Neural cell (in vitro differentiated cells): ENCODE measurements around the gene RPL12. TPM values are rescaled to one million over a fixed set of nuclear protein-coding genes. Genes with fewer than 3 reads are reported as not detected.

Source experiments
- H2AFZ ChIP-seq: fragments of 200-600, 300-800 bp; sonication (generic), shearing (Covaris generic); 2 replicates; pipeline ENCODE4 v1.6.0; 2014; ENCODE audit warnings: low read depth, mild to moderate bottlenecking, antibody characterized with exemption, low read length, moderate library complexity
- H3F3A ChIP-seq: fragments of 200-600 bp; shearing (Covaris generic); 2 replicates; pipeline ENCODE4 v1.6.1; 2016; ENCODE audit warnings: mild to moderate bottlenecking, moderate library complexity, mixed read lengths, antibody characterized with exemption, low read length; ENCODE audit not compliant: insufficient read depth, poor library complexity, severe bottlenecking
- H3K27ac ChIP-seq: fragments of 200-600, 300-800 bp; sonication (generic), shearing (Covaris generic); 2 replicates; pipeline ENCODE4 v1.5.1; 2014; ENCODE audit warnings: mild to moderate bottlenecking, low read length, moderate library complexity
- H3K27me3 ChIP-seq: fragments of 300-800, 200-600 bp; sonication (generic), shearing (Covaris generic); 2 replicates; pipeline ENCODE4 v1.6.0; 2014; ENCODE audit warnings: mild to moderate bottlenecking, low read depth, low read length, moderate library complexity; ENCODE audit not compliant: insufficient read depth
- H3K36me3 ChIP-seq: fragments of 300-800, 200-600 bp; sonication (generic), shearing (Covaris generic); 2 replicates; pipeline ENCODE4 v1.5.1; 2014; ENCODE audit warnings: mild to moderate bottlenecking, antibody characterized with exemption, low read length, moderate library complexity; ENCODE audit not compliant: insufficient read depth
- H3K4me2 ChIP-seq: fragments of 300-800, 200-600 bp; sonication (generic), shearing (Covaris generic); 2 replicates; pipeline ENCODE4 v1.6.0; 2014; ENCODE audit warnings: mild to moderate bottlenecking, low read length
- H3K4me3 ChIP-seq: fragments of 300-800, 200-600 bp; sonication (generic), shearing (Covaris generic); 2 replicates; pipeline ENCODE4 v1.5.1; 2014; ENCODE audit warnings: mild to moderate bottlenecking, low read length, moderate library complexity
- H3K79me2 ChIP-seq: fragments of 200-600 bp; shearing (Covaris generic); replicated peaks from 2 replicates; pipeline ENCODE4 v1.6.0; 2014; ENCODE audit warnings: mild to moderate bottlenecking, low read length, moderate library complexity; ENCODE audit not compliant: insufficient read depth
- H3K9ac ChIP-seq: fragments of 300-800, 200-600 bp; sonication (generic), shearing (Covaris generic); 2 replicates; pipeline ENCODE4 v1.6.1; 2016; ENCODE audit warnings: mild to moderate bottlenecking, low read length, mixed read lengths
- H3K9me2 ChIP-seq: fragments of 200-600 bp; shearing (Covaris generic); 2 replicates; pipeline ENCODE4 v1.6.1; 2016; ENCODE audit warnings: mild to moderate bottlenecking, low read length, mixed read lengths; ENCODE audit not compliant: insufficient read depth
- H3K9me3 ChIP-seq: fragments of 200-600, 300-800 bp; sonication (generic), shearing (Covaris generic); 2 replicates; pipeline ENCODE4 v1.6.1; 2016; ENCODE audit warnings: mild to moderate bottlenecking, mixed run types, low read length, moderate library complexity, mixed read lengths
- H4K20me1 ChIP-seq: fragments of 200-600 bp; shearing (Covaris generic); 2 replicates; pipeline ENCODE4 v1.6.1; 2016; ENCODE audit warnings: mild to moderate bottlenecking, mixed run types; ENCODE audit not compliant: insufficient read depth
- EP300 ChIP-seq: fragments of 450-650 bp; conservative IDR thresholded peaks from 2 replicates; pipeline ENCODE4 v1.6.1; 2014; ENCODE audit warnings: antibody characterized with exemption, mild to moderate bottlenecking, moderate library complexity; ENCODE audit not compliant: poor library complexity, severe bottlenecking
- EZH2 ChIP-seq: fragments of 200-600, 300-800 bp; shearing (Covaris generic), sonication (generic); IDR thresholded peaks from 2 replicates; pipeline ENCODE4 v1.6.1; 2014; ENCODE audit warnings: antibody characterized with exemption, low read length, borderline replicate concordance, mild to moderate bottlenecking; ENCODE audit not compliant: insufficient read depth, poor library complexity, severe bottlenecking
- MXI1 ChIP-seq: fragments of 450-650 bp; conservative IDR thresholded peaks from 2 replicates; pipeline ENCODE4 v1.6.1; 2014; ENCODE audit warnings: antibody characterized with exemption, mild to moderate bottlenecking; ENCODE audit not compliant: poor library complexity, severe bottlenecking
- POLR2AphosphoS5 ChIP-seq: IDR thresholded peaks from 2 replicates; pipeline ENCODE4 v1.6.1; 2012
- RAD21 ChIP-seq: fragments of 450-650 bp; conservative IDR thresholded peaks from 2 replicates; pipeline ENCODE4 v1.6.1; 2014; ENCODE audit warnings: antibody characterized with exemption, mild to moderate bottlenecking, moderate library complexity
- SMC3 ChIP-seq: fragments of 450-650 bp; conservative IDR thresholded peaks from 2 replicates; pipeline ENCODE4 v1.6.1; 2014; ENCODE audit warnings: antibody characterized with exemption, mild to moderate bottlenecking, moderate library complexity; ENCODE audit not compliant: poor library complexity
- TAF1 ChIP-seq: IDR thresholded peaks from 2 replicates; pipeline ENCODE4 v1.6.1; 2012; ENCODE audit warnings: low read depth
- polyA plus RNA-seq: library from polyadenylated mRNA; depleted of rRNA; stranded (reverse); fragments of >200 nt; gene quantifications from 2 replicates; pipeline ENCODE4 v1.2.3, GENCODE V29; 2014
- TF ChIP-seq, protein P1 (sequence below): IDR thresholded peaks from 2 replicates; pipeline ENCODE4 v1.6.1; 2012; ENCODE audit warnings: borderline replicate concordance
- TF ChIP-seq, protein P2 (sequence below): fragments of 450-650 bp; IDR thresholded peaks from 2 replicates; pipeline ENCODE4 v1.5.1; 2014; ENCODE audit warnings: antibody characterized with exemption, mild to moderate bottlenecking, moderate library complexity; ENCODE audit not compliant: poor library complexity, severe bottlenecking

RPL12 gene
- polyA plus RNA-seq, 1 donor from 2014 or later: 862 TPM

DNA sequence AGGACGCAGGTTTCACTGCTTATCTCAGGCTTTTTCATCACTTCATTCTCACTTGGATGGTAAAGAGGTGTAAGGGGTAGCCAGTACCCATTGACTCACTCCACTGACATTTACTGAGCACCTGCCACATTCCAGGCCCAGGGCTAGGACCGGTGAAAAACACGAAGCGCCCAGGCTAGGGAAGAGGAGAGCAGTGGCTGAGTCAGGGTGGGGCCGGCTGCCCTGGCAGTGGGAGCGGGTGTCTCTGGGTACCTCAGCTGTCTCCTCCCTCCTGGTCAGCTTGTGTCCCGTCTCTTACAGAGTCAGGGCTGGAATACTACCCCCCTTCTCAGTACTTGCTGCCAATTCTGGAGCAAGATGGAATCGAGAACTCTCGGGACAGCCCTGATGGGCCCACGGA, 22.3 kb upstream of the RPL12 start:
- no peak overlapping the region for H2AFZ ChIP-seq
- no peaks in the 10 kb centered on the region for H3F3A ChIP-seq
- no peak overlapping the region for H3K4me2 ChIP-seq
- H4K20me1 ChIP-seq: no peaks in the 10 kb centered on the region
- no peak for TF ChIP-seq EP300
- no peak for TF ChIP-seq MXI1
- no peak for TF ChIP-seq RAD21
- no peak for TF ChIP-seq POLR2AphosphoS5
- TF ChIP-seq EZH2: no peak
- TF ChIP-seq TAF1: no peak
- no peak for TF ChIP-seq SMC3
- TF ChIP-seq, protein P1, sequence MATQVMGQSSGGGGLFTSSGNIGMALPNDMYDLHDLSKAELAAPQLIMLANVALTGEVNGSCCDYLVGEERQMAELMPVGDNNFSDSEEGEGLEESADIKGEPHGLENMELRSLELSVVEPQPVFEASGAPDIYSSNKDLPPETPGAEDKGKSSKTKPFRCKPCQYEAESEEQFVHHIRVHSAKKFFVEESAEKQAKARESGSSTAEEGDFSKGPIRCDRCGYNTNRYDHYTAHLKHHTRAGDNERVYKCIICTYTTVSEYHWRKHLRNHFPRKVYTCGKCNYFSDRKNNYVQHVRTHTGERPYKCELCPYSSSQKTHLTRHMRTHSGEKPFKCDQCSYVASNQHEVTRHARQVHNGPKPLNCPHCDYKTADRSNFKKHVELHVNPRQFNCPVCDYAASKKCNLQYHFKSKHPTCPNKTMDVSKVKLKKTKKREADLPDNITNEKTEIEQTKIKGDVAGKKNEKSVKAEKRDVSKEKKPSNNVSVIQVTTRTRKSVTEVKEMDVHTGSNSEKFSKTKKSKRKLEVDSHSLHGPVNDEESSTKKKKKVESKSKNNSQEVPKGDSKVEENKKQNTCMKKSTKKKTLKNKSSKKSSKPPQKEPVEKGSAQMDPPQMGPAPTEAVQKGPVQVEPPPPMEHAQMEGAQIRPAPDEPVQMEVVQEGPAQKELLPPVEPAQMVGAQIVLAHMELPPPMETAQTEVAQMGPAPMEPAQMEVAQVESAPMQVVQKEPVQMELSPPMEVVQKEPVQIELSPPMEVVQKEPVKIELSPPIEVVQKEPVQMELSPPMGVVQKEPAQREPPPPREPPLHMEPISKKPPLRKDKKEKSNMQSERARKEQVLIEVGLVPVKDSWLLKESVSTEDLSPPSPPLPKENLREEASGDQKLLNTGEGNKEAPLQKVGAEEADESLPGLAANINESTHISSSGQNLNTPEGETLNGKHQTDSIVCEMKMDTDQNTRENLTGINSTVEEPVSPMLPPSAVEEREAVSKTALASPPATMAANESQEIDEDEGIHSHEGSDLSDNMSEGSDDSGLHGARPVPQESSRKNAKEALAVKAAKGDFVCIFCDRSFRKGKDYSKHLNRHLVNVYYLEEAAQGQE: no peak
- TF ChIP-seq, protein P2, sequence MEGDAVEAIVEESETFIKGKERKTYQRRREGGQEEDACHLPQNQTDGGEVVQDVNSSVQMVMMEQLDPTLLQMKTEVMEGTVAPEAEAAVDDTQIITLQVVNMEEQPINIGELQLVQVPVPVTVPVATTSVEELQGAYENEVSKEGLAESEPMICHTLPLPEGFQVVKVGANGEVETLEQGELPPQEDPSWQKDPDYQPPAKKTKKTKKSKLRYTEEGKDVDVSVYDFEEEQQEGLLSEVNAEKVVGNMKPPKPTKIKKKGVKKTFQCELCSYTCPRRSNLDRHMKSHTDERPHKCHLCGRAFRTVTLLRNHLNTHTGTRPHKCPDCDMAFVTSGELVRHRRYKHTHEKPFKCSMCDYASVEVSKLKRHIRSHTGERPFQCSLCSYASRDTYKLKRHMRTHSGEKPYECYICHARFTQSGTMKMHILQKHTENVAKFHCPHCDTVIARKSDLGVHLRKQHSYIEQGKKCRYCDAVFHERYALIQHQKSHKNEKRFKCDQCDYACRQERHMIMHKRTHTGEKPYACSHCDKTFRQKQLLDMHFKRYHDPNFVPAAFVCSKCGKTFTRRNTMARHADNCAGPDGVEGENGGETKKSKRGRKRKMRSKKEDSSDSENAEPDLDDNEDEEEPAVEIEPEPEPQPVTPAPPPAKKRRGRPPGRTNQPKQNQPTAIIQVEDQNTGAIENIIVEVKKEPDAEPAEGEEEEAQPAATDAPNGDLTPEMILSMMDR: no peak
- H3K4me3 ChIP-seq: no peak overlapping the region
- no peaks in the 10 kb centered on the region for H3K79me2 ChIP-seq
- H3K9me2 ChIP-seq: no peaks in the 10 kb centered on the region
- no peaks in the 10 kb centered on the region for H3K27me3 ChIP-seq
- no peaks in the 10 kb centered on the region for H3K36me3 ChIP-seq
- no peak overlapping the region for H3K9ac ChIP-seq
- no peaks in the 10 kb centered on the region for H3K9me3 ChIP-seq
- no peak overlapping the region for H3K27ac ChIP-seq

DNA sequence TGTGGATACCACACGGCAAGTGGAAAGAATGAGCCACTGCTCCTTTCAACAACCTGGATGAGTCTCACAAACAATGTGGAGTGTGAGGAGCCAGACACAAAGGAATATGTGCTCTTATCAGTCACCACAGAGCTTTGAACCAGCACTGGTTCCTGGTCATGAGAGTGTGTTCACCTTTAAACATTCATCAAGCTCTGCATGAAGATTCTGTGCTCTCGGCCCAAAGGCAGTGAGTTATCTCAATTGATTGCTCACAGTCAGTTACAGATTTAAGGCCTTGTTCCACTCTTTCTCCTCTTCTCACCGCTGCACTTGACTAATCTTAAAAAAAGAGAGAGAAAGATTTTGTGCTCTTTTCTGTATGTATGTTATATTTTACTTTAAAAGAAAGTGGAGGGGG, 19.5 kb upstream of the RPL12 start:
- no peak overlapping the region for H3K9ac ChIP-seq

DNA sequence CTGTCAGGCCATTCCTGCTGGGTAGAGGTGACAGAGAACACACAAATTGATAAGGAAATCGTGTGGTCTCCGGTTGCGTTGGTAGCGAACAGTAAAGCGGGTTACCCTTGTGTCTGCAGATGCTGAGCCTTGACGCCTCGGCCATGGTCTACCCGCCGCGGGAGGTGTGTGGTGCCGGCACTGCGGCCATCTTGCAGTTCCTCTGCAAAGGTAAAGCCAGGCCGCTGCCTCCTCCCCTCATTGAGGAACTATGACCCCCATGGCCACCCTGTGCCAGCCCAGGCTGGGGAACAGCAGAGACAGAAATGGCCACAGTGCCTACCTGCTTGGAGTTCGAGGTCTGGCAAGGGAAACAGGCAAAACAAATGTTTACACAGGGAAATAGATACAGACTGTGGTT, 16.4 kb upstream of the RPL12 start:
- Histone ChIP-seq H2AFZ (no peak overlapping the region), H3K36me3 (no peaks in the 10 kb centered on the region), H3K9me2 (no peaks in the 10 kb centered on the region), H3K27ac (no peak overlapping the region), H3K79me2 (no peaks in the 10 kb centered on the region), H4K20me1 (no peaks in the 10 kb centered on the region), H3K9me3 (no peaks in the 10 kb centered on the region), H3K4me2 (no peak overlapping the region), H3K4me3 (no peak overlapping the region), H3F3A (no peaks in the 10 kb centered on the region), H3K9ac (no peak overlapping the region), H3K27me3 (no peaks in the 10 kb centered on the region)
- TF ChIP-seq MXI1 (no peak), POLR2AphosphoS5 (no peak), TAF1 (no peak), EZH2 (no peak), EP300 (no peak), RAD21 (no peak), SMC3 (no peak)
- TF ChIP-seq, protein P1: no peak
- TF ChIP-seq, protein P2: no peak

More for the DNA sequence above, 19.5 kb upstream of the RPL12 start:
- Histone ChIP-seq H3K9me2 (no peaks in the 10 kb centered on the region), H3K79me2 (no peaks in the 10 kb centered on the region), H3F3A (no peaks in the 10 kb centered on the region), H3K36me3 (no peaks in the 10 kb centered on the region), H2AFZ (no peak overlapping the region), H3K9me3 (no peaks in the 10 kb centered on the region), H3K4me2 (no peak overlapping the region), H3K27me3 (no peaks in the 10 kb centered on the region), H4K20me1 (no peaks in the 10 kb centered on the region), H3K4me3 (no peak overlapping the region), H3K27ac (no peak overlapping the region)
- no peak for TF ChIP-seq POLR2AphosphoS5
- TF ChIP-seq EP300: no peak
- TF ChIP-seq RAD21: no peak
- no peak for TF ChIP-seq MXI1
